Measurements from ENCODE around the gene GALT.

Gene GALT

DNA sequence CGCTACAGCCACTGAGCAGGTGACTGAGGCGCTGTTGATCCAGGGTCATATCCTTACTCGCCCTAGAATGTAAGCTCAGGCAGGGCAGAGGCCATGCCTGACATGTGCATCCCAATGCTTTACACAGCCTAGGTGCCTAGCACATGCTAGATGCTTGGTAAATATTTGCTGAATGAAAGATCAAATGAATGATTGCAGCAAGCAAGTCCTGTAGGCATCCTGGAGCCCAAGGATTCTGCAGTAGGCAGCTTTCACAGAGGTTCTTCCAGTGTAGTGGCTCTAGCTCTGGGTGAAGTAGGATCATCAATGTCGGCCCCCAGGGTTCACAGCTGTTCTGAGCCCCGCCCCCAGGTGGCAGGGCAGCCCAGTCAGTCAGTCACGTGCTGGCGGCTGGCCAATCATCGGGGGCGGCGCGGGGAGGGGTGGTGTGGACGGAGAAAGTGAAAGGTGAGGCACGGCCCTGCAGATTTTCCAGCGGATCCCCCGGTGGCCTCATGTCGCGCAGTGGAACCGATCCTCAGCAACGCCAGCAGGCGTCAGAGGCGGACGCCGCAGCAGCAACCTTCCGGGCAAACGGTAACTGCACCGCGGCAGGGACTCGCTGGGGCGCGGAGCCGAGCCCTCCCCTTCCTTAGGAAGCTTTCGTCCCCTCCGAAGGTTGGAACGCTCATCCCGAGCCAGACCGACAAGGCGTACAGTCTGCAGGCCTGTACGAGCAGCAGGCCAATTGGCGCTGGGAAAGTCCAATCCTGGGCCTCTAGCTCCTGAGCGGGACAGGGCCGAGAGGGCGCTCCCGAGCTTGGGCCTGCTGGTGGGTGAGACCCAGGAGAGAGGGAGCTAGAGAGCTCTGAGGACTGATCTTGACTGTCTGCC lies at the start of gene GALT:
GALT (plus strand) TSS at position 465 of the 873 bp plus-strand sequence; CDS start at position 495, 30 bp downstream.
- DNase-seq (ENCODE audit: low read depth), result peak; percentile 94

DNA sequence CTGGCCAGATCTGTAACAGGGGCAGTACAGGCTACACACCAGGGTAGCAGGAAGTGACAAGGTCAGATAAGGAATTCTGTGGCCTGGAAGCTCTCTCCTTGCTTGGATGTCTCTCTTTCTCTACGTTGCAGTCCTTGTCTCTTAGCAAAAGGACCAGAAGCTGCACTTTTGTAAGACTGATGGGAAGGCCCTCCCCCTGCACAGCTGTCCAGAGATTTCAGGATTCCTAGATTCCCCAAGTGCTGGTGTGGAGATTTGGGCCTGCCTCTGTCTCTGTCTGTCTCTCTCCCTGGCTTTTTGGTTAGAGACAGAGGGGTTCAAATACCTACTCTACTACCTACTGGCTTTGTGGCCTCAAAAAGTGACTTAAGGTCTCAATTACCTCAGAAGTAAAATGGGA lies 46.9 kb upstream of the GALT start:
- no peak for DNase-seq (ENCODE audit: low read depth)

DNA sequence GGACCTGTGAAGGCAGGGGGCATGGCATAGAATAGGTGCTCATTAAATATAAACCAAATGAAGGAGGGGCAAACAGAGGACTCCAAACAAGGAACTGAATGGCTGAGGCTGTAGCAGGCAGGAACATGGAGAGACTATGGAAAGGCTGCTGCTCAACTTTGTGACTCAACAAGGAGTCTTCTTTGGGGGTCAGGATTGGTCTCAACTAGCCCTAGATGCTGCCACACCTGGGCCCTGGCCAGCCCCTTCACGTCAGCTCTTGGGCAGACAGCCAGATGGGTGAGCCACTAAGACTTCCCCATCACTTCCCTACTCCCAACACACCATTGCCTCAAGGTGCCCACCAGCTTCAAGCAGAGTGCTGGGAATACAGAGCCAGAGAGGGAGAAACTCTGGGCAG lies 45.6 kb upstream of the GALT start:
- no peak for DNase-seq (ENCODE audit: low read depth)

DNA sequence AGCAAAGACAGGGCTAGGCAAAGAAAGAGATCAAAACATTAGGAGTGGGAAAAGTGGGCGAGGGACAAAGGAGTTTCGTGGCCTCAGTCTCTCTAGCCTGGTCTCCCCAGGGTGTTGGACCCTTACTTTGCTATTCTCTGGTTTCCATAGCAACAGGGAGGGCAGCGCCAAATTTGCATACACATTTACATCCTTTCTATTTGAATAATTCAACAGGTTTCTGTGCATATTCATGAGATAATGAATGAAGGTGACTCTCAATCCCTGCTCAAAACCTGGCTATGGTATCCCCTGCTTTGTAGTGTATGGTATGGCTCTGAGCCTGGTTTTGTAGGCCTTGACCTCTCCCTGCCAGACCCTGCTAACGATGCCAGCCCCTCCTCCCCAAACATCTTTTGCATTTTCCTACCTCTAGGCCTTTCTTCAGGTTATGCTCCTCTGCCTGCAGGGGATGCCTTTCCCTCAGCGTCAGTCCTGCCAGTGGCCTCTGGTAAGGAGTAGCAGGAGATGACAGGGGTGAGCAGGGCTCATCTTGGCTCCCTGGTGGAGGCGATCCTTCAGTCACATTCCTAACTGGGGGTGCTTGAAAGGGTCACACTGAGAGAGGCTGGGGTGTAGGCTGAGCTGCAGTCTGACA lies 44.4 kb upstream of the GALT start:
- no peak for DNase-seq (ENCODE audit: low read depth)

DNA sequence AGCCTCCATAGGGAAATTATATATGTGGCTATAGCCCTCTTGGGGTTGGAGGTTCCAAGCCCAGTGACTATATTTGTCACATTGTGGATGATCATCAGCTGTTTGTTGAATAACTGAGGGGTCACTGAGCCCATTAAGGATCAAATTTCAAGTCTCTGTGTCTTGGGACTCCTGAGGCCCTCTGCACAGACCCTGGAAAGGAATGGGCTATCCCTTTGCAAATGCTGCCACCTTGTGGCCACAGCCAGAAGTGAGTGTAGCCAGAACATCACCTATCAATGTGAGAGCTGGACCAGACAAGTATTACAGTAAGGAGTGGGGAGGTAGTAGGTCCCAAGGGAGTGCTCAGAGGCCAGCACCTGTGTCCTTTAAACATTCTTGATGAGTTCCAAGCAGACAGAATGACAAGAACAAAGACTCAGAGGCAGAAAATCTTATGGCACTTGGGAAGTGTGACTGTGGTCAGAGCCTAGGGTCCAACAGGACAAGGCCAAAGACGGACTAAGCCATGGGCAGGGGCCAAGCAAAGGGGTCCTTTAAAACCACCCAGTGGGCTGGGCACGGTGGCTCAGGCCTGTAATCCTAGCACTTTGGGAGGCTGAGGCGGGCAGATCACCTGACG lies 42.8 kb upstream of the GALT start:
- DNase-seq (ENCODE audit: low read depth), result peak; percentile 70

DNA sequence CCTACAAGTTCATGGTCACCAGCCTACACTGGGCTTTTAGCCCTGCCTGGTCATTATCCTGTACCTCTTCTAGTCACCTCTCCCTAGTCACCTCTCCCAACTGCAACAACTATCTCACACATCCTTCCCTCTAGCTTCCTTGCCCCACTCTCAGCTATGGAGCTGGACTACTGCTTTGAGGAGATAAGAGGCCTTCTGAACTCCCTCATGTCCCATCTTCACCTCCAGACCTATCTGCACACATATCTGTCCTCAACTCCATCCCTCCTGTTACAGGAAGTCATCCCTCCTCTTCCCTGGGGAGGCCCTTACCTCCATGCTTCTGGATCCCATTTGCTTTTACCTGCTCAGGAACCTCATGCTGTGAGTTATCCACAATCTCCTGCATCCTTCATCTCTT lies 40.3 kb upstream of the GALT start:
- DNase-seq (ENCODE audit: low read depth), result no peak

DNA sequence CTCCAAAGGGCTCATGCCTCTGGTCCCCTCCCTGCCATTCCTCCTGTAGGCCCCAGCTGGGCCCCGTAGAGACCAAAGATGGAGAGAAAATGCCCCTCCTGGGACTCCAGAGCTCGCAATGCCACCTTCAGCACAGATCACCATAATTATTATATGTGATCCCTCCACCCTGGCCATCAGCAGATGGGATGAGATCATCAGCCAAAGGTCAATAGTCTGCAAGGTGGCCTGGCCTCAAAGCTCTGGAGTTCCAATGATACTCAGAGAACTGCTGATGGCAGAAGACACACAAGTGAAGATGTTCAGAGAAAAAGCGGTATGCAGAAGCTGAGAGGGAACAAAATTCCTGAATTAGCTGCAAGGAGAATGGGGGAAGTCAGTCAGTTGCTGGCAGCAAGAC lies 39.6 kb upstream of the GALT start:
- no peak for DNase-seq (ENCODE audit: low read depth)

DNA sequence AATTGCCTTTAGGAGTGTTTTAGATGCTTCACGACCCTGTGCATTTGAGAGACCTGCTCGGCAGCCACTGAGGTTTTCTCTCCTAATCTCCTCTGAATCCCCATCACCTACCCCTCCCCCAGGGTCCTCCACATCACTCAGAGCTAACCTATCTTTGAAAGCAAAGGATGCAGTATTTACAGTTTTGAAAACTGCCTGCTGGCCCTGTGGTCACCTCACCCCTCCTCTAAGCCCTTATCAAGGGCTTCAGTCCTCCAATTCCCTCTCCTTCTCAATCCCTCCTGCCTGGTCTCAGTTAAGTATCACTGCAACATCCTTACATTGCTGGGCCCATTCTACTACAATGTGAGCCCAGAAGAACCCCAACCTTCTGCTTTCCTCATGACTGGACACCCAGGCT lies 39.1 kb upstream of the GALT start:
- no peak for DNase-seq (ENCODE audit: low read depth)

DNA sequence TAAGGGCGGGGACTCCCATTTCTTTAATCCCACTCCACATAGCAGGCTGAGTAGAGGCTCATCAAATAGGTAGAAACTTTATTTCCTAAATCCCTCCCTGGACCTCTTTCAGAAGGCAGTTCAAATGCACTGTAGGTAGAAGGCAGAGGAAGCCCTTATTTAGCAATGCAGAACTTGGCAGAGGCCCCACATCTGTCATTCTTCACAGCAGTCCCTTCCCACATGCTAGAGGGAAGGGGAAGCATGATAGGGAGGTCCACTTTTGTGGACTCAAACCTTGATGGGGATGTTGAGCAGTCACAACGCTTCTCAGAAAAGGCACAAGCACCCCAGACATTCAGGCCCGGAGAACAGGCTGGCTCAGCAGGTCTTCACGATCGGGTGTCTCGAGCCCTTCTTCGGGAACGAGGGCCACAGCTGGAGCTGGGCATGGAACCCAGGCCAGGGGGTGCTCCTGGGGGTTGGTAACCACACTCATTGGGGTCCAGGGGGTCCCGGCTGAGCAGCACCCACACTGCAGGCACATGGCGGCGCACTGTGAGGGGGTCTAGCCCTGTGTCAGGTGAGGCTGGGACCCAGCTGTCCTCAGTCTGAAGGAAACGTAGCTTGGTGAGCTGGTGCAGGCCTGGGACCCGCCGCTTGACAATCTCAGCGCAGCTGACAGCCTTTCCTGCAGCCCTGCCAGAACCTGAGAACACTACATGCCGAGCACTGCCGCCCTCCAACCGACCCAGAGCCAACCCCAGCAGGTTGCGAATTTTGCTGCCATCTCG lies 35.9 kb upstream of the GALT start:
- no peak for DNase-seq (ENCODE audit: low read depth)

DNA sequence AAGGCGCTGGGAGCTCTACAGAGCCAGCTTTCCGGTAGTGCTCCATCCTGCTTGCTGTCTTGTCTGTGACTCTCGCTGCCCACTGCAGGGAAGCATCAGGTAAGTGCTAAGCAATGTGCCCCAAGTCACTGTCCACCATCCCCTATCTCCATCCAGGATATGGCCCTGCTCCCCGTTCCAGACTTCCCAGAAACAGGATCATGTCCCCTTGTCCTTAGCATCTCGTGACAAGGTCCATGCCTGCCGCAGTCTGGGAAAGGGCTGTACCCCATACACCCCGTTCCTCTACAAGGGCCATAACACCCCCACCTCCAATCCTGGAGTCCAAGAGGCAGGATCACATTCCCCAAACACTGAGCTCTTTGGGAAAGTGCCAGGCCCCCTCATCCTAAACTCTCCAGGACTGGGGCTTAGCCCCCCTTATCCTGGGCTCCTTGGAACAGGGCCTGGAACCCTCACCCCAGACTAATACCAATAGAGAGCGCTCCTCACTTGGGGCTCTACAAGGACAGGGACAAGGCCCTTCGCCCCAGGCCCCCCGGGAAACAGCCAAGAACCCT lies 35.1 kb upstream of the GALT start:
- no peak for DNase-seq (ENCODE audit: low read depth)

DNA sequence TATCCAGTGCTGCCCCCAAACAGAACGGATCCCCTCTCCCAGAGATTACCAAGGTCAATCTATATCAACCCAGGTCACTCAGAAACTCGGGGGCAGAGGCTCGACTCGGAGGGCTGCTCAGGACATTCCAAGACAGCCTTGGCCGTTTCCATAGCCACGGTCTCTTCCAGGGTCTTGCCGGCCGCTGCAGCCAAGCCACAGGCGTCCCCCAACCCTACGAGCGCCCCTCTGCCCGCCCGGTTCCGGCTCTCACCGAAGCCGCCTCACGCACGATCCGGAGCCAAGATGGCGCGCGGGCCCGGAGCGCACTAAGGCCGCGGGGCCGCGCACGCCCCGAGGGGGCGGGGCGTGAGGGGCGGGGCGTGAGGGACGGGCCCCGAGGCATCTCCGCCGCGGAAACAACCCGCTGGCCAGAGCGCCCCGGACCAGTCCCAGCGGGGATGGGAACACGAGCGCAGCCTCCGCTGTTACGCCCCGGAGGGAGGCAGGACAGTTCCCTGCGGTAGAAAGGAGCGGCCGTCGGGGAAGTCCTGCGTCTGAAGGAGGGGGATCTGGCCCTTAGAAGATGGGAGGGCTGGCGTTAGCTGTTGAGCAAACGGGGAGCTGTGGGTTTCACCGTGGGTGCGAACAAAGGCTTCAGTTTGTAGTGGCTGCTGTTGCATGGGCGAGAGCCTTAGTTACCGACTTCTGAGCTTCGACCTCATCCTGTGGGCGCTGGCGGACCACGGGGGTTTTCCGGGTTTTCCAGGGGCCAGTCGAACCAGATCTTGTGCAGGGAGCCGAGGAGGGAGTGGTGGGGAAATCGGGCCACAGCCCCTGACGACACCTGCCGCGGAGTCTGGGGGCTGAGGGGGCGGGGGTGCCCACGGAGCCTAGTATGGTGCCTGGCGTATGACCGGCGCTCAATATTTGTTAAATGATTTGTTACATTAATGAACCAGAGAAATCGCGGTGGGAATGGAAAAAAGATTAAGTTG lies 34.4 kb upstream of the GALT start, which contains the start of gene RPP25L:
RPP25L (minus strand) TSS at position 287 of the 977 bp plus-strand sequence. CDS start 801 bp downstream, outside the sequence.
- peak; percentile 74 for DNase-seq (ENCODE audit: low read depth)

DNA sequence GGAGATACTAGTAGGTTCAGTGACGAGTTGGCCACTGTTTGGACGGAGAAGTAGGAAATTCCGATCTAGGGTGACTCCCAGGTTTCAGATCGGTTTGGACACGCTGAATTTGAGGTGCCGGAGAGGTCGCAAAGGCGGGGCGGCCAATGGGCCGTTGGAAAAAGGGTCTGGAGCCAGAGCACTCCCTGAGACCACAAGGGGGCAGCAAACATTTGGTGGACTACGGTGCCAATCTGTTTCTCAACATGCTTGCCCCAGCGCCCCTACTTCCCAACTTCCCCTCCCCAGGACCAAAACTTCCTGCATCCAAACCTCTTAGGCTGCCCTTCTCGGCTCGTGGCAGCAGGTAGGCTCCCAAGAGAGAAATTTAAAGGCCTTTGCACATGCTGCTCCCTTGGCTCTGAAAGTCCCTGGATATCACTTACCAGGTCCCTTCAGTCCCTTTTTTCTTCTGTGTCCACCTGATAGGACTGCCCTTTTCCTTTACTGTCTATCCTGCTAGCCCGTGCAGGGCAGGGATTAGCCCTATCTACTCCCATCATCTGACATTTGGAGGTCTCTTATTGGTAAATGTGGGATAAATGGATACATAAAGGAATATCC lies 33.6 kb upstream of the GALT start:
- DNase-seq (ENCODE audit: low read depth), result peak; percentile 54

DNA sequence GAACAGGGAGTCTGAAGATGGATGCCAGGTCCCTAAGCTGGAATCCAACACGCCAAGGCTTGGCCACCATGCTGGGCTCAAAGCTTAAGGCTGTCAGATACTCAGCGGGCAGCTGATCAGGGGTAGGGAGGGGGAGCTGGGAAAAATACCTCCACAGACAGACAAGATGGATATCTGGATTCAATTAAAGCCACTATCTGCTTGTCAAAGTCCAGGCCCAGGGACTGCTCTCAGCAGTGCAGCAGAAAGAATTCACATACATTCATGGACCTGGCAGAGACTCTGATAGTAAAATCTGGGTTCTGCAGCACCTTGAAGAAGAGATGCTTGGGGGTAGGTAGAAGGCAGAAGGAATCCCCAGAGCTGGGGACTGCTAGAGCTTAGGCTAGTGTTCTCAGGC lies 31.3 kb upstream of the GALT start:
- DNase-seq (ENCODE audit: low read depth), result no peak

DNA sequence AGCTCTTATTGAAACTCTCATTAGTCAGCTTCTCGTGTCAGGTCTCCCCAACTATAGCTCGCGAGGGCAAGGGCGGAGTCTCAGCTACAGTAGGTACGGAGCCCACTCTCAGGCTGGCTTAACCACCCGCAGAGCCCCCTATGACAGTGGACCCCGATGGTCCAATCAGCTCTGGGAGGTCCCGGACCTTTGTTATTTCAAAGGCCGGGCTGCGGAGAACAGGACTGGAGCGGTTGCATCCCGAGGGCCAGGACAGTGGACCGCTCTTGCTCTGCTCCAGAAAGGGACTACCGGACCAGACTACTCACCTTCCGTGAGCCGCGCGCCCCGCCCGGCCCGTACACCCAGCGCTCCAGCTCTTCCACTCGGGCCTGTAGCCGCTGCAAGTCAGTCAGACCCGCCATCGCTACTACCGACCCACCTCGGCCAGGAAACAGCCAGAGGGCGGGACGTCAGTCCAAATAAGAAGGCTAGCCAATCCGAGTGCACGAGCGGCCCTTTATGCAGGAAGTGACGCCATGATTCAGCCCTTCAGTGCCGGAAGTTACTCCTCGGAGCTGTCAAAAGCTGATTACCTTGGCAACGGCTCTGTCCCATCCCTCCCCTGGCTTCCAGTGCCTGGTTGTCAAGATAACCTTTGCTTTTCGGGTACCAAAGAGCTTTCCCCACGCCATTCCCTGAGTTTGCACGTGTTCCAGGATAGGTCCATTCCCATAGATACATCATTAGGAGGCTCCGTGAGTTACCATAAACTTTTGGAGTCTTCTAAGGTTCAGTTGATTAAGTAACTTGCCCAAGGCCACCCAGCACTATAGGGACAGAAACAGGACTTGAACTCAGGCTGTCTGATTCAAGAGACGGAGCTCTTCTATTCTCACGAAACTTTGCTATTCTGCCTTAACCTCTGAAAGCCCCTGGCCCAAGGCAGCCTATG lies 26.1 kb upstream of the GALT start, which contains the start of gene DCTN3:
DCTN3 (minus strand) TSS at position 435 of the 934 bp plus-strand sequence; CDS start at position 404, 31 bp downstream.
- DNase-seq (ENCODE audit: low read depth), result peak; percentile 85

DNA sequence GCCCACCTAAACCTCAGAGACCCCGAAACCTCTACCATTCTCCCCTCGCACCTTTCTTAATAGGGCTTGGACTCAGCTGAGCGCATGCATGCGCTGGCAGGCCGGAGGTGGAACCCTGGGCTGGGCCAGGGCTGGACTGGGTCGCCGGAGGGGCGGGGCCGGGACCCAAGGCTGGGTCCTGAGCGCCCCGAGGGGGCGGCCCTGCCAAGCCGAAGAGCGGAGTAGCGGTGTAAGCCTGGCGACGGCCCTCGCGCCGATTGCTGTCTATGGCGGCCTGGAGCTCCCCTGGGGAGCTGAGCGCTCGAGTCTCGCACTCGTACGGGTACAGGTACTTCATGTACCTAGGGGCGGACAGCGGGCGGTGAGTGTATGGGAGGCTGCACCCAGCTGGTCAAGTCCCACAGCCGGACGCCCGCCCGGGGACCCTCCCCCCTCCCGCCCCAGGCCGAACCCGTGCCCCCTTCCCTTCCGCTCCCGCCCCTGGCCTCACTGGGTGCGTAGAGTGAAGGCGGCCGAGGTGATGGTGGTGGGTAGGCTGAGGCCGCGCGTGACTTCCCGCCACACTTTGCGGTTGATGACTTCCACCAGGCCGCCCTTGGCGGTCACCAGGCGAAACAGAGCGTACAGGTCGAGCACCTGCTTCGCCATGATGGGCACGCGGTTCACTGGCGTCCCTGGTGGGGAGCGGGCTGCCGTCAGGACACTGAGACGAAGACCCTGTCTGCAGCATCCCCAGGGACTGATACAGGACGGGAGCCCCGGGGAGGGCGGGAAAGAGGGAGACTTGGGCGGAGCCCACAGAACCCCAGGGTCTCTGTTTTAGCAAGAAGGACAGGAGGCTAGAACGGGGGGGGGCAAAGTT lies 22.9 kb upstream of the GALT start:
- no peak for DNase-seq (ENCODE audit: low read depth)

DNA sequence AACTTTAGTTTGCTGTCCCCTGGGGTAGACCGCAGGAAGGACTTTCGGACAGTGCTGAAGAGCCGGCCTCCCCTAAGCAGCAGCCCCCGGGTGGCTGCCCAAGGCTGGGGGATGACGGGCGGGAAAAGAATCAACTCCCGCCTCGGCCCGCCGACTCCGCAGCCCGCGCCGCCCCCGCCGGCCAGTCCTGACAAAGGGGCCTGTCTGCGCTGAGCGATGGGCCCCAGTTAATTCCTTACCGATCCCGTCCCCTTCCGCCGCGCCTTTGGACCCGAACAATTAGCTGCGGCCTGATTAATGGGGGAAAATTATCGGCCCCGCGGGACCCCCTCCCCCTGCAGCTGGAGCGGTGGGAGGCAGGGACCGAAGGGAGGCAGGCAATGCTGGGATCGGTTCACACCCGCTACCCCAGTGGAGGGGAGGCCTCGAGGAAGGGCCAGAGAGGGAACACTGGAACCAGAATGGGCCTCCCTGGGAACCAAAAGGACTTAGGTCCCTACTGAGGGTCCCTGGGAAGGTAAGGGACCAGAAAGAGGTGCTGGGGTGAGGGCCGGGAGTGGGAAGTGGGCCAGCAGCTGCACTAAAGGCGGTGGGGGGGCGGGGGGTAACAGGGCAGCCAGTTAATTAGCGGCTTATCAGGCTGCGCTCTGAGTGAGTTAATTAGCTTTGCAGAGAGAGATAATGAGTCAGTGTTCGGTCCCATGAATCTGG lies 21.8 kb upstream of the GALT start:
- no peak for DNase-seq (ENCODE audit: low read depth)

DNA sequence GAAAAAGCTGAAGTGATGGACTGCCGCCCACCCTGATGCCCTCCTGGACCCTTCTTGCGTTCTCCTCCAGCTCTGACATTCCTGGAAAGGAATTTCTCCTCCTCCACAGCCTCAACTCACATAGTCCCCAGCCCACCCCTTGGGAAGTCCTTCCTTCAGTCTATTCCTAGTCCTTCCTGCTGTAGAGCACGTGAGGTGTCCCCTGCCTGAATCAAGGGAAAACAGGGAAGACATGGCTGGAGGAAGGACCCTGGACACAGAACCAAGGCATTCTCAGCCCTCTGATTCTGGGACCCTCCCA lies 21.3 kb upstream of the GALT start:
- DNase-seq (ENCODE audit: low read depth), result no peak
